SKM-1 (cell line): Measurements from ENCODE around the gene NR2F6.
A peak's percentile ranks its signal among the peaks of the same experiment; 100 is the strongest.
"Not testable (repeated sequence)": the region's sequence is repeated elsewhere in the genome, so short reads cannot be mapped to it uniquely, and the experiment has no call there.

Experiments used
- DNase-seq: peaks from one replicate; lab custom pipeline; 2025; ENCODE audit not compliant: unreplicated experiment; lab: John Stamatoyannopoulos, UW

NR2F6 gene

GRCh38 chr19:17245535-17245984, at the start of gene NR2F6:
Gene NR2F6, minus strand, starts transcription at chr19:17245919. Its CDS starts 699 bp downstream, at chr19:17245220.
- DNase-seq, result no peak

GRCh38 chr19:17294051-17294891, 48.6 kb upstream of the NR2F6 start:
- DNase-seq, result no peak

- DNase-seq, result no peak
Observed at GRCh38 chr19:17293605-17294004, 47.9 kb upstream of the NR2F6 start.

GRCh38 chr19:17292301-17293074, 46.8 kb upstream of the NR2F6 start:
- DNase-seq, result peak; percentile 78

GRCh38 chr19:17289489-17289888, 43.8 kb upstream of the NR2F6 start:
- no peak for DNase-seq

GRCh38 chr19:17286752-17287151, 41.0 kb upstream of the NR2F6 start:
- no peak for DNase-seq

- DNase-seq, result no peak
Observed at GRCh38 chr19:17286263-17286662, 40.5 kb upstream of the NR2F6 start.

- DNase-seq, result no peak
Observed at GRCh38 chr19:17285415-17286135, 39.9 kb upstream of the NR2F6 start.

GRCh38 chr19:17283504-17283996, 37.8 kb upstream of the NR2F6 start:
- DNase-seq, result no peak

- peak; percentile 70 for DNase-seq
Observed at GRCh38 chr19:17282488-17283125, 36.9 kb upstream of the NR2F6 start.

GRCh38 chr19:17281391-17282304, 35.9 kb upstream of the NR2F6 start, which contains the start of gene ANKLE1:
Gene ANKLE1, plus strand, starts transcription at chr19:17281901. Its CDS starts 20 bp downstream, at chr19:17281921.
- DNase-seq, result peak; percentile 58

- no peak for DNase-seq
Observed at GRCh38 chr19:17279436-17279835, 33.7 kb upstream of the NR2F6 start.

- no peak for DNase-seq
Observed at GRCh38 chr19:17275441-17276175, 29.9 kb upstream of the NR2F6 start.

- not testable (repeated sequence) for DNase-seq
Observed at GRCh38 chr19:17274892-17275291, 29.2 kb upstream of the NR2F6 start.

- DNase-seq, result no peak
Observed at GRCh38 chr19:17268754-17269153, 23.0 kb upstream of the NR2F6 start.

GRCh38 chr19:17266975-17267788, 21.5 kb upstream of the NR2F6 start, which contains the start of gene BABAM1:
Gene BABAM1, plus strand, starts transcription at chr19:17267443. Its CDS starts 1,364 bp downstream, at chr19:17268807.
- DNase-seq, result peak; percentile 97

GRCh38 chr19:17266589-17266974, 20.9 kb upstream of the NR2F6 start:
- no peak for DNase-seq

GRCh38 chr19:17266026-17266425, 20.3 kb upstream of the NR2F6 start:
- DNase-seq, result no peak
